GM04503 (cell line): ENCODE measurements around the gene CYP4F22.
"Not testable (repeated sequence)": the region's sequence is repeated elsewhere in the genome, so short reads cannot be mapped to it uniquely, and the experiment has no call there.

Source experiments
- DNase-seq: peaks from one replicate; pipeline ENCODE4 v3.0.0-alpha.2; 2012; ENCODE audit warnings: low read depth

The CYP4F22 gene

GRCh38 chr19:15495151-15495550 is 13.2 kb upstream of the CYP4F22 start:
- DNase-seq: no peak

GRCh38 chr19:15498156-15498858 is 10.0 kb upstream of the CYP4F22 start:
- no peak for DNase-seq

GRCh38 chr19:15498910-15499309 is 9.4 kb upstream of the CYP4F22 start:
- no peak for DNase-seq

- no peak for DNase-seq
Measured at GRCh38 chr19:15501596-15501995, 6.7 kb upstream of the CYP4F22 start.

GRCh38 chr19:15502264-15502663 is 6.1 kb upstream of the CYP4F22 start:
- DNase-seq: no peak

- no peak for DNase-seq
Measured at GRCh38 chr19:15506074-15506571, 2.2 kb upstream of the CYP4F22 start.

- no peak for DNase-seq
Measured at GRCh38 chr19:15507068-15508034, 974 bp upstream of the CYP4F22 start.

- DNase-seq: no peak
Measured at GRCh38 chr19:15511671-15512424, 3.5 kb downstream of the CYP4F22 start.

GRCh38 chr19:15515227-15515625 is 6.9 kb downstream of the CYP4F22 start:
- DNase-seq: not testable (repeated sequence)

- no peak for DNase-seq
Measured at GRCh38 chr19:15516363-15516762, 8.0 kb downstream of the CYP4F22 start.

GRCh38 chr19:15517778-15518177 is 9.5 kb downstream of the CYP4F22 start:
- DNase-seq: no peak

GRCh38 chr19:15519433-15519976 is 11.2 kb downstream of the CYP4F22 start:
- no peak for DNase-seq

GRCh38 chr19:15524781-15525180 is 16.5 kb downstream of the CYP4F22 start:
- DNase-seq: no peak

- no peak for DNase-seq
Measured at GRCh38 chr19:15525291-15525690, 17.0 kb downstream of the CYP4F22 start.

- DNase-seq: no peak
Measured at GRCh38 chr19:15526408-15526807, 18.1 kb downstream of the CYP4F22 start.

GRCh38 chr19:15527705-15528104 is 19.4 kb downstream of the CYP4F22 start:
- no peak for DNase-seq

- peak; percentile 27 for DNase-seq
Measured at GRCh38 chr19:15529774-15530372, 21.5 kb downstream of the CYP4F22 start.

- DNase-seq: no peak
Measured at GRCh38 chr19:15532779-15533521, 24.6 kb downstream of the CYP4F22 start.

GRCh38 chr19:15533522-15533830 is 25.2 kb downstream of the CYP4F22 start:
- not testable (repeated sequence) for DNase-seq

- DNase-seq: no peak
Measured at GRCh38 chr19:15534957-15535864, 26.9 kb downstream of the CYP4F22 start.
